Chondrocyte (in vitro differentiated cells): ENCODE data around the gene SPRING1. TPM values are rescaled to one million over a fixed set of nuclear protein-coding genes. Genes with fewer than 3 reads are reported as not detected.
A peak's percentile ranks its signal among the peaks of the same experiment; 100 is the strongest.

Experiments
- DNase-seq: peaks from one replicate; pipeline ENCODE4 v3.0.0; 2021; ENCODE audit warnings: mixed read lengths, low spot score
- H3K27ac Mint-ChIP-seq: one replicate; pipeline ENCODE4 v1.8.0; 2021; ENCODE audit warnings: mild to moderate bottlenecking, moderate library complexity, mixed read lengths; ENCODE audit not compliant: unreplicated experiment
- H3K27me3 Mint-ChIP-seq: 2 replicates; pipeline ENCODE4 v1.8.0; 2021; ENCODE audit warnings: low read depth, mixed read lengths
- H3K36me3 Mint-ChIP-seq: 2 replicates; pipeline ENCODE4 v1.8.0; 2021; ENCODE audit warnings: low read depth, mixed read lengths
- H3K4me1 Mint-ChIP-seq: 2 replicates; pipeline ENCODE4 v1.8.0; 2021; ENCODE audit warnings: low read depth, mild to moderate bottlenecking, mixed read lengths
- H3K4me3 Mint-ChIP-seq: one replicate; pipeline ENCODE4 v1.8.0; 2021; ENCODE audit warnings: mild to moderate bottlenecking, moderate library complexity, mixed read lengths; ENCODE audit not compliant: unreplicated experiment
- H3K9me3 Mint-ChIP-seq: 2 replicates; pipeline ENCODE4 v1.8.0; 2021; ENCODE audit warnings: low read depth, mixed read lengths
- total RNA-seq: library from RNA; stranded (reverse); gene quantifications from 3 replicates; pipeline ENCODE4 v1.2.1, GENCODE V29; 2021
- TF ChIP-seq, protein P1 (sequence below): fragments of 200-600 bp; sonication (generic); IDR thresholded peaks from 2 replicates; pipeline ENCODE4 v1.5.0; 2021; ENCODE audit warnings: antibody characterized with exemption, mild to moderate bottlenecking, moderate library complexity

Gene SPRING1
- total RNA-seq, 1 donor from 2014 or later: 37.3 TPM

DNA sequence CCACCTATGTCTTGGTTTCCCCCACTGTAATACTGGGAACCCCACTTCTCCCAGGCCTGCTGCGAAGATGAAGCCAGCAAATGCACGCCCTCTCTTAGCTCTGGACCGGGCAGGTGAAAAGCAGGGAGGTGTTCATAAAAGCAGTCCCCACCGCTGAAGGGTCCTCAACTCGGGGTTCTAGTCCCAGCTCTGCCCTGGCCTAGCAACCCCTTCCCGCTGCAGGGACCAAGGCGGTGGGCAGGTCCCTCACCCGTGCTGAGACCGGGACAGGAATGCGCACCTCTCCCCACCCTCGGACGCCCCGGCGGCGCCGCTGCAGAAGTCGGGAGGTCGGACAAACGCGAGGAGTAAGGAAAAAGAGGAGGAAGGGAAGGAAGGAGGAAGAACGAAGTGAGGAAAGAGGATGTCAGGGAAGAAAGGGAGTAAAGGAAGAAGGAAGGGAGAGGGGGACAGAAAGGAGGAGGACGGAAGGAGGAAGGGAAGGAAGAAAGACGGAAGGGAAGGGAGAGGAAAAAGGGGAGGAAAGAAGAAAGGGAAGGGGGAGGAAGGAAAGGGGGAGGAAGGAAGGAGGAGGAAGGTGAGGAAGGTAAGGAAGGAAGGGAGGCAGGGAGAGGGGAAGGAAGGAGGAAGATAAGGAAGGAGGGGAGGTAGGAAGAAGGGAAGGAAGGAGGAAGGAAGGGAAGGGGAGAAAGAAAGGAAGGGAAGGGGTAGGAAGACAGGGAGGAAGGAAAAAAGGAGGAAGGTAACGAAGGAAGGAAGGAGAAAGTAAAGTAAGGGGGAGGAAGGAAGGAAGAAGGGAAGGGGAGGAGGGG, 701 bp downstream of the SPRING1 start:
- Mint-ChIP-seq H3K36me3 (peaks cover 9% of the 10 kb centered on the region), H3K4me1 (peaks cover 25% of the 10 kb centered on the region), H3K27ac (peak overlapping the region; percentile 80), H3K9me3 (no peaks in the 10 kb centered on the region), H3K27me3 (no peaks in the 10 kb centered on the region), H3K4me3 (peak overlapping the region; percentile 88)
- TF ChIP-seq, protein P1, sequence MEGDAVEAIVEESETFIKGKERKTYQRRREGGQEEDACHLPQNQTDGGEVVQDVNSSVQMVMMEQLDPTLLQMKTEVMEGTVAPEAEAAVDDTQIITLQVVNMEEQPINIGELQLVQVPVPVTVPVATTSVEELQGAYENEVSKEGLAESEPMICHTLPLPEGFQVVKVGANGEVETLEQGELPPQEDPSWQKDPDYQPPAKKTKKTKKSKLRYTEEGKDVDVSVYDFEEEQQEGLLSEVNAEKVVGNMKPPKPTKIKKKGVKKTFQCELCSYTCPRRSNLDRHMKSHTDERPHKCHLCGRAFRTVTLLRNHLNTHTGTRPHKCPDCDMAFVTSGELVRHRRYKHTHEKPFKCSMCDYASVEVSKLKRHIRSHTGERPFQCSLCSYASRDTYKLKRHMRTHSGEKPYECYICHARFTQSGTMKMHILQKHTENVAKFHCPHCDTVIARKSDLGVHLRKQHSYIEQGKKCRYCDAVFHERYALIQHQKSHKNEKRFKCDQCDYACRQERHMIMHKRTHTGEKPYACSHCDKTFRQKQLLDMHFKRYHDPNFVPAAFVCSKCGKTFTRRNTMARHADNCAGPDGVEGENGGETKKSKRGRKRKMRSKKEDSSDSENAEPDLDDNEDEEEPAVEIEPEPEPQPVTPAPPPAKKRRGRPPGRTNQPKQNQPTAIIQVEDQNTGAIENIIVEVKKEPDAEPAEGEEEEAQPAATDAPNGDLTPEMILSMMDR: no peak
- no peak for DNase-seq

DNA sequence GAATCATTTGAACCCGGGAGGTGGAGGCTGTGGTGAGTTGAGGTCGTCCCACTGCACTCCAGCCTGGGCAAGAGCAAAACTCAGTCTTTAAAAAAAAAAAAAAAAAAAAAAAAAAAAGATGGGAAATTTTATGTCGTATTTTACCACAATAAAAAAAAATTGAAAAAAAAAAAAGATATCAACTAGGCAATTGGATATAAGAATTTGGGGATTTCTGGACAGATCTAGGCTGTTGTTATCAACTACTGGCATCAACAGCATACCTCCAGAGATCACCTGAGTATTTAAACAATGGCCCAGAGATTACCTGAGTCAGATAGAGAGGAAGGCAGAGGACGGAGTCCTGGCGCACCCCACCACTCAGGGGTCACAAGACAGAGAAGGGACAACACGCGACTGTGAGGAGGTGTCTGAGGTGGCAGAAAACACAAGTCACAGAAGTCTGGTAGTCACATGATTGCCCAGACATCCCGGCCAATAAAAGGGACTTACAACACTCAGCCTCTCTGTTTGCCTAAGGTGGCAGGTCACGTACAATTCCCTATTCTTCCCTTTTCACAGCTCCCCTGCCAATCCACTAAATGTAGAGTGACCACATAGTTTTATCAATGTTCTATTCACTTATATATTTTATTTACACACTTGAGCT, 1.8 kb downstream of the SPRING1 start:
- Mint-ChIP-seq H3K36me3 (peaks cover 9% of the 10 kb centered on the region), H3K27me3 (no peaks in the 10 kb centered on the region), H3K9me3 (no peaks in the 10 kb centered on the region), H3K4me3 (peak overlapping the region; percentile 88), H3K27ac (no peak overlapping the region), H3K4me1 (peaks cover 25% of the 10 kb centered on the region)
- no peak for DNase-seq
- TF ChIP-seq, protein P1: no peak

DNA sequence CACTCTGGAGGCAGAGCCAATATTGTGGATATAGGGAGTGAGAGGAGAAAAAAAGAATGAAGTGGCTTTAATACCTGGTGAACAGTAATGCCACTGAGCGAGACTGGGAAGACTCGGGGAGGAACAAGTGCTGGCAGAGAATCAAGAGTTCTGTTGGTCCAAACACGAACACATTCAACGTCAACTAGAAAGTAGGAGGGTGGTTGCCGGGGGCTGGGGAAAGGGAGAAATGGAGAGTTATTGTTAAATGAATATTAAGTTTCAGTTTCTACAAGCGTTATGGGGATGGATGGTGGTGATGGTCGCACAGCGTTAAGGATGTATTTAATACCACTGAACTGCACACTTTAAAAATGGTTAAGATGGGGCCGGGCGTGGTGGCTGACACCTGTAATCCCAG, 2.8 kb downstream of the SPRING1 start:
- TF ChIP-seq, protein P1: no peak
- peaks cover 25% of the 10 kb centered on the region for H3K4me1 Mint-ChIP-seq
- no peak overlapping the region for H3K4me3 Mint-ChIP-seq
- H3K27ac Mint-ChIP-seq: no peak overlapping the region
- no peak for DNase-seq
- H3K9me3 Mint-ChIP-seq: no peaks in the 10 kb centered on the region
- peaks cover 9% of the 10 kb centered on the region for H3K36me3 Mint-ChIP-seq
- H3K27me3 Mint-ChIP-seq: no peaks in the 10 kb centered on the region

DNA sequence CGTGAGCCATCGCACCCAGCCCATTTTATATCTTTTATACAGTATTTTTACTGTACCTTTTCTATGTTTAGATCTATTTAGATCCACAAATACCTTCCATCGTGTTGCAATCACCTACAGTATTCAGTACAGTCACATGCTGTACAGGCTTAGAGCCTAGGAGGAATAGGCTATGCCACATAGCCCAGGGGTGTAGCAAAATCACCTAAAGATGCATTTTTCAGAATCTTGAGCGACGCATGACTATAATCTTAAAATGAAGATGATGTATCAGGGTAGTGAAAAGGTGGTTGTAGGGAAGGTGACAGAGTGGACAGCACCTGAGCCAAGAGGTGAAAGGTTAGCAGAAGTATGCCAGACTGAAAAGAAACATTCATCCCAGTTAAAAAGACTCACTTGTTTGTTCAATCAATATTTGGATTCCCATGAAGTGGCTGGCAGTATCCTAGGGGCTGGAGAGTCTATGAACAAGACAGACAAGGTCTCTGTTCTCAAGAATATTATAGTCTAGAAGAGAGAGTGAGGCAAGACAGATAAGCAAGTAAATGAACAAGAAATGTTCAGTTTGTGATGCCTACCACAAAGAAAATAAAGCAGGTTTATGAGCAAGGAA, 3.6 kb downstream of the SPRING1 start:
- Mint-ChIP-seq H3K4me1 (peaks cover 25% of the 10 kb centered on the region), H3K9me3 (no peaks in the 10 kb centered on the region)

DNA sequence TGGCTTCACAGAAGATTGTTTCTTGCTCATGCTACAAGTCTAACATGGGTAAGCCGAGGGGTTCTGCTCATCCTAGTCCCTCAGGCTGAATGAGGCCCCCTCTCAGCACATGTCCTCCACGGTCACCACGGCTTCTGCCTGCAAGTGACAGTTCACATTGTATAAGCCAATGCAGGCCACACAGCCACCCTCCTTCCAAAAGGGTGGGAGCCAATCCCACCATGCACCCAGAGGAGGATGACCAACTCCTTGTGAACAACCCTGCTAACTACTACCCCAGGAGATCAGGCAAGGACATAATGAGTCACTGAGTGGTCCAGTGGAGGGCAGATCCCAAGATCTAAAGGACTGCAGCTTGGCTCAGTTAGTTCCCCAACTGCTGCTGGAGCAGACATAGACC, 6.1 kb downstream of the SPRING1 start:
- DNase-seq: no peak
- TF ChIP-seq, protein P1: no peak
- Mint-ChIP-seq H3K27me3 (no peaks in the 10 kb centered on the region), H3K4me1 (peaks cover 23% of the 10 kb centered on the region), H3K27ac (no peak overlapping the region), H3K4me3 (no peak overlapping the region), H3K9me3 (no peaks in the 10 kb centered on the region), H3K36me3 (peaks cover 9% of the 10 kb centered on the region)

More for the DNA sequence above, 3.6 kb downstream of the SPRING1 start:
- Mint-ChIP-seq H3K27ac (no peak overlapping the region), H3K4me3 (no peak overlapping the region), H3K36me3 (peaks cover 9% of the 10 kb centered on the region), H3K27me3 (no peaks in the 10 kb centered on the region)
- DNase-seq: no peak
- TF ChIP-seq, protein P1: no peak
